ENCODE data around the gene MCM5. TPM values are rescaled to one million over a fixed set of nuclear protein-coding genes. Genes with fewer than 3 reads are reported as not detected.

Gene MCM5
- total RNA-seq, 3 donors from 2014 or later = 18.5 to 45.2 (median 30.3) TPM

- Histone ChIP-seq H3K36me3 (ENCODE audit: low read depth) (no peaks in the 10 kb centered on the region), H3K4me1 (ENCODE audit: low read depth) (no peaks in the 10 kb centered on the region), H3K4me3 (no peak overlapping the region), H3K9me3 (no peaks in the 10 kb centered on the region)
- intact Hi-C loops (cut with DNase I, micrococcal nuclease) = no loop called here
- ATAC-seq = peak; percentile 71
- TF ChIP-seq CTCF (IDR thresholded peaks at IDR 0.05) = no peak
- DNase-seq = peak in 1 of 3 donors; percentile 70
Measured at GRCh38 chr22:35409783-35410662, 10.1 kb downstream of the MCM5 start.

GRCh38 chr22:35410663-35411034, 10.7 kb downstream of the MCM5 start:
- no peak for TF ChIP-seq CTCF (IDR thresholded peaks at IDR 0.05)
- intact Hi-C loops (cut with DNase I, micrococcal nuclease) = no loop called here
- no peak for ATAC-seq
- Histone ChIP-seq H3K4me1 (ENCODE audit: low read depth) (no peaks in the 10 kb centered on the region), H3K4me3 (no peak overlapping the region), H3K36me3 (ENCODE audit: low read depth) (no peaks in the 10 kb centered on the region), H3K9me3 (no peaks in the 10 kb centered on the region)
- DNase-seq = no peak

GRCh38 chr22:35411102-35411501, 11.2 kb downstream of the MCM5 start:
- no peak overlapping the region for H3K4me3 ChIP-seq
- peak; percentile 29 for ATAC-seq
- no peaks in the 10 kb centered on the region for H3K36me3 ChIP-seq (ENCODE audit: low read depth)
- no peak for TF ChIP-seq CTCF (IDR thresholded peaks at IDR 0.05)
- intact Hi-C loops (cut with DNase I, micrococcal nuclease) = no loop called here
- no peaks in the 10 kb centered on the region for H3K4me1 ChIP-seq (ENCODE audit: low read depth)
- no peaks in the 10 kb centered on the region for H3K9me3 ChIP-seq
- DNase-seq = no peak

GRCh38 chr22:35413624-35414023, 13.7 kb downstream of the MCM5 start:
- no peaks in the 10 kb centered on the region for H3K36me3 ChIP-seq (ENCODE audit: low read depth)
- no peak for ATAC-seq
- no peaks in the 10 kb centered on the region for H3K9me3 ChIP-seq
- DNase-seq = no peak
- H3K4me3 ChIP-seq = no peak overlapping the region
- intact Hi-C loops (cut with DNase I, micrococcal nuclease) = no loop called here
- H3K4me1 ChIP-seq (ENCODE audit: low read depth) = no peaks in the 10 kb centered on the region
- no peak for TF ChIP-seq CTCF (IDR thresholded peaks at IDR 0.05)

GRCh38 chr22:35417606-35418005, 17.7 kb downstream of the MCM5 start:
- H3K9me3 ChIP-seq = no peaks in the 10 kb centered on the region
- no peak for TF ChIP-seq CTCF (IDR thresholded peaks at IDR 0.05)
- ATAC-seq = no peak
- peaks cover 3% of the 10 kb centered on the region for H3K36me3 ChIP-seq (ENCODE audit: low read depth)
- no peak for DNase-seq
- H3K4me1 ChIP-seq (ENCODE audit: low read depth) = no peaks in the 10 kb centered on the region
- H3K4me3 ChIP-seq = no peak overlapping the region
- intact Hi-C loops (cut with DNase I, micrococcal nuclease) = no loop called here

Data from mucosa of descending colon (tissue), 3 donors.